Trophoblast cell (in vitro differentiated cells and primary cell): Measurements from ENCODE around the gene BRD1.

Experiments used
- DNase-seq, 2 donors: peaks; one replicate each; pipeline ENCODE4 v3.0.0-alpha.2; 2016
- H2AFZ ChIP-seq: 2 replicates; pipeline ENCODE4 v1.6.1; 2013; ENCODE audit warnings: low read length, moderate library complexity, mild to moderate bottlenecking; ENCODE audit not compliant: insufficient read depth, poor library complexity
- H2AK5ac ChIP-seq: 2 replicates; pipeline ENCODE4 v1.6.1; 2013; ENCODE audit warnings: mild to moderate bottlenecking, low read length
- H2BK120ac ChIP-seq: 2 replicates; pipeline ENCODE4 v1.6.1; 2013; ENCODE audit warnings: low read length, mild to moderate bottlenecking, moderate library complexity; ENCODE audit not compliant: insufficient read depth, poor library complexity
- H2BK12ac ChIP-seq: 2 replicates; pipeline ENCODE4 v1.6.1; 2013; ENCODE audit warnings: mild to moderate bottlenecking, low read length, moderate library complexity
- H2BK5ac ChIP-seq: 2 replicates; pipeline ENCODE4 v1.6.1; 2013; ENCODE audit warnings: low read length, low read depth, moderate library complexity, mild to moderate bottlenecking; ENCODE audit not compliant: poor library complexity
- H3K14ac ChIP-seq: 2 replicates; pipeline ENCODE4 v1.6.1; 2013; ENCODE audit warnings: mild to moderate bottlenecking, low read length
- H3K18ac ChIP-seq: 2 replicates; pipeline ENCODE4 v1.6.1; 2013; ENCODE audit warnings: mild to moderate bottlenecking, low read length
- H3K23ac ChIP-seq: 2 replicates; pipeline ENCODE4 v1.6.1; 2013; ENCODE audit warnings: low read length
- H3K27ac ChIP-seq: 2 replicates; pipeline ENCODE4 v1.5.1; 2013; ENCODE audit warnings: low read depth, mild to moderate bottlenecking, inconsistent platforms, low read length, moderate library complexity
- H3K27me3 ChIP-seq: 2 replicates; pipeline ENCODE4 v1.6.1; 2013; ENCODE audit warnings: inconsistent platforms, mild to moderate bottlenecking, low read length, moderate library complexity; ENCODE audit not compliant: insufficient read depth
- H3K36me3 ChIP-seq, 2 experiments: 1 replicate in 1 of 2; 2 replicates in 1 of 2; pipeline ENCODE4 v1.6.1; 2013; ENCODE audit warnings: low read length in 2 of 2, mild to moderate bottlenecking in 2 of 2, moderate library complexity in 1 of 2; ENCODE audit not compliant: insufficient read depth in 2 of 2, control insufficient read depth in 1 of 2
- H3K4ac ChIP-seq: 2 replicates; pipeline ENCODE4 v1.6.1; 2013; ENCODE audit warnings: low read depth, mild to moderate bottlenecking, low read length, moderate library complexity
- H3K4me1 ChIP-seq, 2 experiments: 1 replicate in 1 of 2; 2 replicates in 1 of 2; pipeline ENCODE4 v1.6.1; 2013; ENCODE audit warnings: low read length in 2 of 2, mild to moderate bottlenecking in 2 of 2, moderate library complexity in 1 of 2; ENCODE audit not compliant: insufficient read depth in 2 of 2, control insufficient read depth in 1 of 2
- H3K4me2 ChIP-seq: 2 replicates; pipeline ENCODE4 v1.6.1; 2013; ENCODE audit warnings: inconsistent platforms, mild to moderate bottlenecking, low read length, moderate library complexity
- H3K4me3 ChIP-seq: 2 replicates; pipeline ENCODE4 v1.5.1; 2013; ENCODE audit warnings: mild to moderate bottlenecking, low read depth, low read length, inconsistent platforms
- H3K79me1 ChIP-seq: one replicate; pipeline ENCODE4 v1.6.1; 2013; ENCODE audit warnings: low read length
- H3K79me2 ChIP-seq: 2 replicates; pipeline ENCODE4 v1.6.1; 2013; ENCODE audit warnings: low read length, mild to moderate bottlenecking; ENCODE audit not compliant: control insufficient read depth, insufficient read depth, poor library complexity
- H3K9ac ChIP-seq: 2 replicates; pipeline ENCODE4 v1.6.1; 2013; ENCODE audit warnings: mild to moderate bottlenecking, low read length
- H3K9me3 ChIP-seq: 2 replicates; pipeline ENCODE4 v1.6.1; 2013; ENCODE audit warnings: low read depth, mild to moderate bottlenecking, control low read depth, inconsistent platforms, low read length; ENCODE audit not compliant: insufficient read depth
- H4K12ac ChIP-seq: 2 replicates; pipeline ENCODE4 v1.6.1; 2013; ENCODE audit warnings: low read depth, mild to moderate bottlenecking, low read length, moderate library complexity
- H4K8ac ChIP-seq: 2 replicates; pipeline ENCODE4 v1.6.1; 2013; ENCODE audit warnings: low read depth, mild to moderate bottlenecking, low read length, moderate library complexity
- H4K91ac ChIP-seq: one replicate; pipeline ENCODE4 v1.6.1; 2013; ENCODE audit warnings: low read depth, mild to moderate bottlenecking, low read length, moderate library complexity
- WGBS: extraction: QIAGEN DNeasy Blood & Tissue Kit; methylation state at CpG from one replicate; pipeline ENCODE4 v1.1.7; 2013; ENCODE audit warnings: missing lambda C conversion rate; ENCODE audit not compliant: insufficient read length, insufficient coverage; ENCODE audit errors: extremely low coverage; 5-methylcytosine and 5-hydroxymethylcytosine counted together

The BRD1 gene

GRCh38 chr22:49765091-49765771, 62.4 kb downstream of the BRD1 start:
- no peak overlapping the region for H3K4me3 ChIP-seq
- no peaks in the 10 kb centered on the region for H3K36me3 ChIP-seq
- no peak overlapping the region for H3K14ac ChIP-seq
- H3K23ac ChIP-seq, result no peak overlapping the region
- H2AK5ac ChIP-seq, result no peak overlapping the region
- H3K9me3 ChIP-seq, result peaks cover 7% of the 10 kb centered on the region
- WGBS, result no CpG with 5 or more reads among the region's 17 CpGs
- no peak overlapping the region for H3K18ac ChIP-seq
- no peak overlapping the region for H3K4ac ChIP-seq
- H3K79me1 ChIP-seq, result peaks cover 8% of the 10 kb centered on the region
- H2AFZ ChIP-seq, result no peak overlapping the region
- H3K27ac ChIP-seq, result no peak overlapping the region
- no peak overlapping the region for H4K91ac ChIP-seq
- H3K9ac ChIP-seq, result no peak overlapping the region
- H2BK5ac ChIP-seq, result no peak overlapping the region
- DNase-seq, result no peak
- H3K4me2 ChIP-seq, result no peak overlapping the region
- no peak overlapping the region for H4K8ac ChIP-seq
- peaks cover 4% of the 10 kb centered on the region for H3K79me2 ChIP-seq
- no peaks in the 10 kb centered on the region for H3K27me3 ChIP-seq
- H2BK120ac ChIP-seq, result no peak overlapping the region
- H3K4me1 ChIP-seq, result peaks cover 8 to 14% of the 10 kb centered on the region in 2 experiments
- no peak overlapping the region for H4K12ac ChIP-seq
- H2BK12ac ChIP-seq, result no peak overlapping the region

GRCh38 chr22:49764127-49764581, 63.5 kb downstream of the BRD1 start:
- H4K12ac ChIP-seq, result no peak overlapping the region
- no peak overlapping the region for H2BK12ac ChIP-seq
- peaks cover 7% of the 10 kb centered on the region for H3K9me3 ChIP-seq
- H3K18ac ChIP-seq, result no peak overlapping the region
- H3K9ac ChIP-seq, result no peak overlapping the region
- H3K4me2 ChIP-seq, result no peak overlapping the region
- no peak overlapping the region for H3K14ac ChIP-seq
- peaks cover 4% of the 10 kb centered on the region for H3K79me2 ChIP-seq
- H3K36me3 ChIP-seq, result no peaks in the 10 kb centered on the region
- H3K27me3 ChIP-seq, result no peaks in the 10 kb centered on the region
- peaks cover 8% of the 10 kb centered on the region for H3K79me1 ChIP-seq
- H3K23ac ChIP-seq, result no peak overlapping the region
- H3K27ac ChIP-seq, result no peak overlapping the region
- no peak overlapping the region for H2AK5ac ChIP-seq
- no CpG with 5 or more reads among the region's 24 CpGs for WGBS
- H3K4ac ChIP-seq, result no peak overlapping the region
- H2BK120ac ChIP-seq, result no peak overlapping the region
- no peak overlapping the region for H4K91ac ChIP-seq
- no peak overlapping the region for H4K8ac ChIP-seq
- peaks cover 9 to 13% of the 10 kb centered on the region in 2 experiments for H3K4me1 ChIP-seq
- no peak overlapping the region for H2BK5ac ChIP-seq
- H2AFZ ChIP-seq, result no peak overlapping the region
- no peak for DNase-seq
- no peak overlapping the region for H3K4me3 ChIP-seq

- no peak overlapping the region for H3K14ac ChIP-seq
- H3K79me2 ChIP-seq, result peaks cover 4% of the 10 kb centered on the region
- H4K8ac ChIP-seq, result no peak overlapping the region
- no peak overlapping the region for H4K12ac ChIP-seq
- H3K4me1 ChIP-seq, result peaks cover 9 to 11% of the 10 kb centered on the region in 2 experiments
- H2BK120ac ChIP-seq, result no peak overlapping the region
- DNase-seq, result no peak
- H3K18ac ChIP-seq, result no peak overlapping the region
- no peak overlapping the region for H3K23ac ChIP-seq
- H2BK5ac ChIP-seq, result no peak overlapping the region
- H3K9ac ChIP-seq, result no peak overlapping the region
- H3K27ac ChIP-seq, result no peak overlapping the region
- H4K91ac ChIP-seq, result no peak overlapping the region
- H3K36me3 ChIP-seq, result no peaks in the 10 kb centered on the region
- no CpG with 5 or more reads among the region's 13 CpGs for WGBS
- no peaks in the 10 kb centered on the region for H3K27me3 ChIP-seq
- H2AK5ac ChIP-seq, result no peak overlapping the region
- no peak overlapping the region for H3K4ac ChIP-seq
- H3K79me1 ChIP-seq, result peaks cover 8% of the 10 kb centered on the region
- no peak overlapping the region for H3K4me3 ChIP-seq
- H3K9me3 ChIP-seq, result peaks cover 7% of the 10 kb centered on the region
- H2AFZ ChIP-seq, result no peak overlapping the region
- H2BK12ac ChIP-seq, result no peak overlapping the region
- no peak overlapping the region for H3K4me2 ChIP-seq
These were observed 64.0 kb downstream of the BRD1 start for GRCh38 chr22:49763696-49764095.

- no peak for DNase-seq
- peaks cover 4% of the 10 kb centered on the region for H3K79me2 ChIP-seq
- H4K91ac ChIP-seq, result no peak overlapping the region
- H3K23ac ChIP-seq, result no peak overlapping the region
- no peak overlapping the region for H3K18ac ChIP-seq
- no peak overlapping the region for H2AK5ac ChIP-seq
- H3K79me1 ChIP-seq, result peaks cover 8% of the 10 kb centered on the region
- H3K9me3 ChIP-seq, result peaks cover 8% of the 10 kb centered on the region
- H4K8ac ChIP-seq, result no peak overlapping the region
- H2BK120ac ChIP-seq, result no peak overlapping the region
- H3K27ac ChIP-seq, result no peak overlapping the region
- H3K4ac ChIP-seq, result no peak overlapping the region
- no peak overlapping the region for H2AFZ ChIP-seq
- no peak overlapping the region for H3K14ac ChIP-seq
- H4K12ac ChIP-seq, result no peak overlapping the region
- H2BK5ac ChIP-seq, result no peak overlapping the region
- peaks cover 9 to 11% of the 10 kb centered on the region in 2 experiments for H3K4me1 ChIP-seq
- no peaks in the 10 kb centered on the region for H3K36me3 ChIP-seq
- no peak overlapping the region for H3K9ac ChIP-seq
- no peak overlapping the region for H3K4me3 ChIP-seq
- no peak overlapping the region for H3K4me2 ChIP-seq
- no peak overlapping the region for H2BK12ac ChIP-seq
- WGBS, result no CpG with 5 or more reads among the region's 13 CpGs
- H3K27me3 ChIP-seq, result no peaks in the 10 kb centered on the region
These were observed 64.5 kb downstream of the BRD1 start for GRCh38 chr22:49763138-49763537.
